Astrocyte (in vitro differentiated cells and primary cell): ENCODE data around the gene HOXB7. TPM values are rescaled to one million over a fixed set of nuclear protein-coding genes. Genes with fewer than 3 reads are reported as not detected.

ENCODE experiments used
- DNase-seq: peaks from one replicate; pipeline ENCODE4 v3.0.0-alpha.2; 2010; ENCODE audit warnings: low read depth
- FAIRE-seq: peaks from 2 replicates; lab custom pipeline; 2011; peaks lifted over from hg19 to GRCh38; lab: Jason Lieb, UNC
- H2AFZ ChIP-seq: 2 replicates; pipeline ENCODE4 v1.6.0; 2012; ENCODE audit warnings: low read depth, low read length, inconsistent platforms
- H3K27ac ChIP-seq: 2 replicates; pipeline ENCODE4 v1.5.1; 2011; ENCODE audit warnings: low read depth, low read length, inconsistent platforms
- H3K27me3 ChIP-seq: 2 replicates; pipeline ENCODE4 v1.6.0; 2011; ENCODE audit warnings: low read length, inconsistent platforms; ENCODE audit not compliant: insufficient read depth
- H3K36me3 ChIP-seq: 2 replicates; pipeline ENCODE4 v1.5.1; 2011; ENCODE audit warnings: low read length, inconsistent platforms; ENCODE audit not compliant: insufficient read depth
- H3K4me1 ChIP-seq: 2 replicates; pipeline ENCODE4 v1.5.1; 2011; ENCODE audit warnings: low read length, inconsistent platforms; ENCODE audit not compliant: insufficient read depth
- H3K4me2 ChIP-seq: 2 replicates; pipeline ENCODE4 v1.6.0; 2012; ENCODE audit warnings: low read length, inconsistent platforms
- H3K4me3 ChIP-seq: 2 replicates; pipeline ENCODE4 v1.5.1; 2011; ENCODE audit warnings: low read depth, mild to moderate bottlenecking, low read length, inconsistent platforms; ENCODE audit not compliant: insufficient read depth
- H3K79me2 ChIP-seq: 2 replicates; pipeline ENCODE4 v1.6.0; 2012; ENCODE audit warnings: mild to moderate bottlenecking, low read length, inconsistent platforms; ENCODE audit not compliant: insufficient read depth
- H3K9ac ChIP-seq: 2 replicates; pipeline ENCODE4 v1.6.0; 2012; ENCODE audit warnings: mild to moderate bottlenecking, low read length, inconsistent platforms
- H3K9me3 ChIP-seq: 2 replicates; pipeline ENCODE4 v1.5.1; 2012; ENCODE audit warnings: low read depth, mild to moderate bottlenecking, low read length, inconsistent platforms; ENCODE audit not compliant: insufficient read depth
- H4K20me1 ChIP-seq: 2 replicates; pipeline ENCODE4 v1.6.0; 2012; ENCODE audit warnings: low read length, inconsistent platforms; ENCODE audit not compliant: insufficient read depth
- H3K27ac Mint-ChIP-seq: one replicate; pipeline ENCODE4 v1.8.0; 2021; ENCODE audit warnings: mild to moderate bottlenecking, mixed read lengths; ENCODE audit not compliant: unreplicated experiment
- H3K27me3 Mint-ChIP-seq: one replicate; pipeline ENCODE4 v1.8.0; 2021; ENCODE audit warnings: low read depth, mixed read lengths; ENCODE audit not compliant: unreplicated experiment
- H3K36me3 Mint-ChIP-seq: one replicate; pipeline ENCODE4 v1.8.0; 2021; ENCODE audit warnings: low read depth, mixed read lengths; ENCODE audit not compliant: unreplicated experiment
- H3K4me1 Mint-ChIP-seq: one replicate; pipeline ENCODE4 v1.8.0; 2021; ENCODE audit warnings: low read depth, mixed read lengths; ENCODE audit not compliant: unreplicated experiment
- H3K4me3 Mint-ChIP-seq: one replicate; pipeline ENCODE4 v1.8.0; 2021; ENCODE audit warnings: mild to moderate bottlenecking, moderate library complexity, mixed read lengths; ENCODE audit not compliant: unreplicated experiment
- H3K9me3 Mint-ChIP-seq: one replicate; pipeline ENCODE4 v1.8.0; 2021; ENCODE audit warnings: mild to moderate bottlenecking, mixed read lengths; ENCODE audit not compliant: unreplicated experiment
- EZH2 ChIP-seq: IDR thresholded peaks from 2 replicates; pipeline ENCODE4 v1.6.1; 2012; ENCODE audit warnings: mild to moderate bottlenecking, low read length, inconsistent platforms; ENCODE audit not compliant: insufficient read depth
- total RNA-seq: library from RNA; stranded (reverse); gene quantifications from 2 replicates; pipeline ENCODE4 v1.2.1, GENCODE V29; 2021
- TF ChIP-seq, protein P1 (sequence below): IDR thresholded peaks from 2 replicates; pipeline ENCODE4 v1.5.1; 2011; ENCODE audit warnings: low read depth, mild to moderate bottlenecking, inconsistent platforms, low read length, moderate library complexity; ENCODE audit not compliant: insufficient read depth

HOXB7 gene
- total RNA-seq, 1 donor from 2014 or later: not detected

DNA sequence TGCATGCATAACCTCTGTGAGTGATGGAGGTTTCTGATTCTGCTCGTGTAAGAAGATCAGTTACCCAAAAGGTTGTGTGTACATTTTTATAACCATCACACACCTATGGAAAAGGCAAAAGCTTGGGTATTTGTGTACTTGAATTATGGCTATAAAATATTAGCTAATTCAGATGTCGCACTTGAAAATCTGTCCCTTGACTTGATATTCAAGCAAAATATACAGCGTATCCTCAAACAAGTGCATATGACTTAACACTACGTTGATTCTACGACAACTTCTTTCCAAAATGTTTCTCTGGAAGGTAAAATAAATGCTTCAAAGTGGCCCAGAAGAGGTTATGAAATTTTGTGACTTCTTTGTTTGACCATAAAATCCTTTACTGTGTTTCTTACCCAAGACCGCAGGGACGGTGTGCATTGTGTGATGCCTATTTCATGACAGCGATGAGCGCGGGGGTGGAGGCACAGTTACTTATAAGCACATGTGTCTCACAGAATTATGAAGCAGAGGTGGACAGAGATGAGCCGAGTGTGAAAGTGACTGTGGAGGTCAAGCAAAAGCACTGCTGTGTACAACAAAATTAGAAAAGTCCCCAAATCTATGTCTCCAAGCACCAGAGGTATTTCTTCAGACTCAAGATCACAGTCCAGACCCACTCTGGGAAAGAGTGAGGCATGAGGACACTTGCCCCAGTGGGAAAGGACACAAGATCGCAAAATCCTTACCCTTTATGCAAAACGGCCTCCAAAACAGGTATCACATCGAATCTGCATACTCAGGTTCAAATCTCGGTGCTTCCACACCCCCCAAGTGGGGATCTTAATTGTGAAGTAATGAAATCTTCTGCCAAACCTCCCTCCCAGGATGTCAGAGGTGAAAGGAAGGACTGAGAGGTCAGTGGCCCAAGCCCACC lies 19.4 kb upstream of the HOXB7 start:
- peaks cover 97% of the 10 kb centered on the region for H3K27me3 ChIP-seq
- H3K27ac Mint-ChIP-seq: no peak overlapping the region

DNA sequence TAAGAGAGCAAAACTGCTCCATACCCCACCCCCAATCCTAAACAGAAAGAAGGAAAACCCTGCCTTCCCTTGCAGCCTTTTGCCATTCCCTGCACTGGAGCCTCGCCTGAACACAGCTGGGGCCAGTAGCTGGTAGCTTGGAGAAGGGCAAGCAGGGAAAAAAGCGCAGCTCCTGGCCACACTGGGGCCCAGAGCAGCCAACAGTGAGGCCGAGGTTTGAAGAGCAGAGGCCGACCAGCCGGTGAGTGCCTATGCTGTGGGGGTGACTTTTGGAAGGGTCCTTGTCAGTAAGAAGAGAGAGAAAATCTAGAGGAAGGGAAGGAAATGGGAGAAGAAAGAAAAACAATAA lies 18.6 kb upstream of the HOXB7 start:
- no peak for DNase-seq
- H3K4me3 ChIP-seq: no peak overlapping the region
- Mint-ChIP-seq H3K9me3 (peaks cover 16% of the 10 kb centered on the region), H3K27me3 (peaks cover 83% of the 10 kb centered on the region), H3K36me3 (peaks cover 10% of the 10 kb centered on the region), H3K27ac (no peak overlapping the region), H3K4me3 (no peak overlapping the region), H3K4me1 (no peaks in the 10 kb centered on the region)
- no peaks in the 10 kb centered on the region for H4K20me1 ChIP-seq
- FAIRE-seq: no peak
- H3K9ac ChIP-seq: no peak overlapping the region
- no peaks in the 10 kb centered on the region for H3K79me2 ChIP-seq
- no peak overlapping the region for H3K27ac ChIP-seq
- H2AFZ ChIP-seq: no peak overlapping the region
- H3K27me3 ChIP-seq: peaks cover 97% of the 10 kb centered on the region
- TF ChIP-seq, protein P1, sequence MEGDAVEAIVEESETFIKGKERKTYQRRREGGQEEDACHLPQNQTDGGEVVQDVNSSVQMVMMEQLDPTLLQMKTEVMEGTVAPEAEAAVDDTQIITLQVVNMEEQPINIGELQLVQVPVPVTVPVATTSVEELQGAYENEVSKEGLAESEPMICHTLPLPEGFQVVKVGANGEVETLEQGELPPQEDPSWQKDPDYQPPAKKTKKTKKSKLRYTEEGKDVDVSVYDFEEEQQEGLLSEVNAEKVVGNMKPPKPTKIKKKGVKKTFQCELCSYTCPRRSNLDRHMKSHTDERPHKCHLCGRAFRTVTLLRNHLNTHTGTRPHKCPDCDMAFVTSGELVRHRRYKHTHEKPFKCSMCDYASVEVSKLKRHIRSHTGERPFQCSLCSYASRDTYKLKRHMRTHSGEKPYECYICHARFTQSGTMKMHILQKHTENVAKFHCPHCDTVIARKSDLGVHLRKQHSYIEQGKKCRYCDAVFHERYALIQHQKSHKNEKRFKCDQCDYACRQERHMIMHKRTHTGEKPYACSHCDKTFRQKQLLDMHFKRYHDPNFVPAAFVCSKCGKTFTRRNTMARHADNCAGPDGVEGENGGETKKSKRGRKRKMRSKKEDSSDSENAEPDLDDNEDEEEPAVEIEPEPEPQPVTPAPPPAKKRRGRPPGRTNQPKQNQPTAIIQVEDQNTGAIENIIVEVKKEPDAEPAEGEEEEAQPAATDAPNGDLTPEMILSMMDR: no peak
- TF ChIP-seq EZH2: peak; percentile 62
- no peak overlapping the region for H3K4me2 ChIP-seq
- H3K36me3 ChIP-seq: no peaks in the 10 kb centered on the region
- H3K9me3 ChIP-seq: peaks cover 12% of the 10 kb centered on the region
- H3K4me1 ChIP-seq: peaks cover 14% of the 10 kb centered on the region

More for the DNA sequence above, 19.4 kb upstream of the HOXB7 start:
- Histone ChIP-seq H3K4me1 (peaks cover 13% of the 10 kb centered on the region), H3K27ac (no peak overlapping the region), H3K9ac (no peak overlapping the region), H3K79me2 (no peaks in the 10 kb centered on the region), H3K9me3 (peaks cover 12% of the 10 kb centered on the region), H3K36me3 (no peaks in the 10 kb centered on the region), H4K20me1 (no peaks in the 10 kb centered on the region), H3K4me3 (no peak overlapping the region), H2AFZ (no peak overlapping the region), H3K4me2 (no peak overlapping the region)
- Mint-ChIP-seq H3K27me3 (peaks cover 88% of the 10 kb centered on the region), H3K36me3 (peaks cover 10% of the 10 kb centered on the region), H3K9me3 (peaks cover 21% of the 10 kb centered on the region), H3K4me1 (no peaks in the 10 kb centered on the region), H3K4me3 (no peak overlapping the region)
- peak; percentile 33 for TF ChIP-seq EZH2
- TF ChIP-seq, protein P1: no peak
- DNase-seq: no peak
- FAIRE-seq: no peak
